ENCODE results near the gene C22orf15.
A peak's percentile ranks its signal among the peaks of the same experiment; 100 is the strongest.
"Not testable (repeated sequence)": the region's sequence is repeated elsewhere in the genome, so short reads cannot be mapped to it uniquely, and the experiment has no call there.

Gene C22orf15

GRCh38 chr22:23762842-23763578 is at the start of gene C22orf15:
Gene C22orf15, plus strand, starts transcription at chr22:23762990. Its CDS starts 317 bp downstream, at chr22:23763307.
- DNase-seq, result no peak

- no peak for DNase-seq
These were observed 48.8 kb upstream of the C22orf15 start for GRCh38 chr22:23713696-23714595.

GRCh38 chr22:23714596-23715578 is 47.9 kb upstream of the C22orf15 start:
- no peak for DNase-seq

GRCh38 chr22:23715806-23716375 is 46.9 kb upstream of the C22orf15 start:
- DNase-seq, result no peak

- peak; percentile 10 for DNase-seq
These were observed 45.7 kb upstream of the C22orf15 start for GRCh38 chr22:23716811-23717801.

GRCh38 chr22:23718371-23719165 is 44.2 kb upstream of the C22orf15 start:
- DNase-seq, result no peak

- no peak for DNase-seq
These were observed 41.9 kb upstream of the C22orf15 start for GRCh38 chr22:23720855-23721254.

- DNase-seq, result no peak
These were observed 40.6 kb upstream of the C22orf15 start for GRCh38 chr22:23722160-23722559.

- DNase-seq, result no peak
These were observed 40.1 kb upstream of the C22orf15 start for GRCh38 chr22:23722724-23723123.

GRCh38 chr22:23728108-23728507 is 34.7 kb upstream of the C22orf15 start:
- not testable (repeated sequence) for DNase-seq

GRCh38 chr22:23737696-23738095 is 25.1 kb upstream of the C22orf15 start:
- DNase-seq, result no peak

- no peak for DNase-seq
These were observed 20.1 kb upstream of the C22orf15 start for GRCh38 chr22:23742505-23743264.

- no peak for DNase-seq
These were observed 19.5 kb upstream of the C22orf15 start for GRCh38 chr22:23743303-23743705.

GRCh38 chr22:23744001-23744400 is 18.8 kb upstream of the C22orf15 start:
- DNase-seq, result no peak

- no peak for DNase-seq
These were observed 18.3 kb upstream of the C22orf15 start for GRCh38 chr22:23744485-23744884.

- no peak for DNase-seq
These were observed 17.0 kb upstream of the C22orf15 start for GRCh38 chr22:23745791-23746190.

GRCh38 chr22:23749841-23750301 is 12.9 kb upstream of the C22orf15 start:
- DNase-seq, result no peak

GRCh38 chr22:23750367-23750713 is 12.4 kb upstream of the C22orf15 start:
- no peak for DNase-seq

- peak; percentile 52 for DNase-seq
These were observed 11.9 kb upstream of the C22orf15 start, which contains the start of gene ZNF70 for GRCh38 chr22:23750714-23751440. Gene ZNF70, minus strand, starts transcription at chr22:23751112. Its CDS starts 5,972 bp downstream, at chr22:23745140.
